ENCODE data around the gene WDHD1.

- TF ChIP-seq POLR2A (IDR thresholded peaks at IDR 0.05; ENCODE audit: extremely low read depth, insufficient read length), result no peak
- TF ChIP-seq CTCF (IDR thresholded peaks at IDR 0.05; ENCODE audit: low read depth, low read length), result no peak
These were observed 4.3 kb upstream of the WDHD1 start for GRCh38 chr14:55031190-55031589.
